ENCODE measurements around the gene CD99L2. TPM values are rescaled to one million over a fixed set of nuclear protein-coding genes. Genes with fewer than 3 reads are reported as not detected.

CD99L2 gene
- total RNA-seq, 1 experiment from 2014 or later: 7.2 TPM

- DNase-seq: peak; percentile 72 to 82
- Histone ChIP-seq H3K36me3 (no peaks in the 10 kb centered on the region), H3K27ac (no peak overlapping the region), H3K27me3 (no peaks in the 10 kb centered on the region), H3K4me3 (no peak overlapping the region), H3K4me1 (no peaks in the 10 kb centered on the region), H3K9me3 (replicated peaks) (no peaks in the 10 kb centered on the region)
These were observed 126.1 kb downstream of the CD99L2 start for GRCh38 chrX:150772150-150772970.

GRCh38 chrX:150771116-150771515 lies 127.4 kb downstream of the CD99L2 start:
- Histone ChIP-seq H3K9me3 (replicated peaks) (no peaks in the 10 kb centered on the region), H3K27ac (no peak overlapping the region), H3K4me3 (no peak overlapping the region), H3K36me3 (no peaks in the 10 kb centered on the region), H3K27me3 (no peaks in the 10 kb centered on the region), H3K4me1 (no peaks in the 10 kb centered on the region)
- DNase-seq: no peak

GRCh38 chrX:150770623-150771022 lies 127.8 kb downstream of the CD99L2 start:
- Histone ChIP-seq H3K27ac (no peak overlapping the region), H3K27me3 (no peaks in the 10 kb centered on the region), H3K4me3 (no peak overlapping the region), H3K36me3 (no peaks in the 10 kb centered on the region), H3K4me1 (no peaks in the 10 kb centered on the region), H3K9me3 (replicated peaks) (no peaks in the 10 kb centered on the region)
- no peak for DNase-seq

- H3K4me3 ChIP-seq: no peak overlapping the region
- H3K36me3 ChIP-seq: no peaks in the 10 kb centered on the region
- no peak overlapping the region for H3K27ac ChIP-seq
- no peaks in the 10 kb centered on the region for H3K27me3 ChIP-seq
- H3K4me1 ChIP-seq: no peaks in the 10 kb centered on the region
- DNase-seq: no peak
- no peaks in the 10 kb centered on the region for H3K9me3 ChIP-seq (replicated peaks)
These were observed 129.1 kb downstream of the CD99L2 start for GRCh38 chrX:150769408-150769807.

- H3K4me3 ChIP-seq: no peak overlapping the region
- H3K27ac ChIP-seq: no peak overlapping the region
- H3K36me3 ChIP-seq: no peaks in the 10 kb centered on the region
- DNase-seq: no peak
- no peaks in the 10 kb centered on the region for H3K9me3 ChIP-seq (replicated peaks)
- H3K27me3 ChIP-seq: no peaks in the 10 kb centered on the region
- H3K4me1 ChIP-seq: no peaks in the 10 kb centered on the region
These were observed 129.8 kb downstream of the CD99L2 start for GRCh38 chrX:150768580-150769190.

- no peaks in the 10 kb centered on the region for H3K27me3 ChIP-seq
- no peak for DNase-seq
- H3K4me3 ChIP-seq: no peak overlapping the region
- H3K9me3 ChIP-seq (replicated peaks): no peaks in the 10 kb centered on the region
- no peaks in the 10 kb centered on the region for H3K36me3 ChIP-seq
- no peak overlapping the region for H3K27ac ChIP-seq
- no peaks in the 10 kb centered on the region for H3K4me1 ChIP-seq
These were observed 130.4 kb downstream of the CD99L2 start for GRCh38 chrX:150768132-150768485.

GRCh38 chrX:150767475-150768131 lies 130.9 kb downstream of the CD99L2 start:
- peak; percentile 18 to 19 for DNase-seq
- H3K36me3 ChIP-seq: no peaks in the 10 kb centered on the region

GRCh38 chrX:150767045-150767395 lies 131.4 kb downstream of the CD99L2 start:
- peak in 1 of 2 experiments; percentile 5 for DNase-seq
- Histone ChIP-seq H3K4me3 (no peak overlapping the region), H3K4me1 (no peaks in the 10 kb centered on the region), H3K27me3 (no peaks in the 10 kb centered on the region), H3K27ac (no peak overlapping the region), H3K9me3 (replicated peaks) (no peaks in the 10 kb centered on the region), H3K36me3 (no peaks in the 10 kb centered on the region)

More at GRCh38 chrX:150767475-150768131, 130.9 kb downstream of the CD99L2 start:
- Histone ChIP-seq H3K27me3 (no peaks in the 10 kb centered on the region), H3K4me3 (no peak overlapping the region), H3K27ac (no peak overlapping the region), H3K4me1 (no peaks in the 10 kb centered on the region), H3K9me3 (replicated peaks) (no peaks in the 10 kb centered on the region)

GRCh38 chrX:150766351-150767044 lies 132.0 kb downstream of the CD99L2 start:
- no peak overlapping the region for H3K27ac ChIP-seq
- DNase-seq: no peak
- no peaks in the 10 kb centered on the region for H3K27me3 ChIP-seq
- no peaks in the 10 kb centered on the region for H3K4me1 ChIP-seq
- no peak overlapping the region for H3K4me3 ChIP-seq
- no peaks in the 10 kb centered on the region for H3K9me3 ChIP-seq (replicated peaks)
- H3K36me3 ChIP-seq: no peaks in the 10 kb centered on the region

GRCh38 chrX:150765782-150766350 lies 132.6 kb downstream of the CD99L2 start:
- no peaks in the 10 kb centered on the region for H3K27me3 ChIP-seq
- no peak overlapping the region for H3K4me3 ChIP-seq
- H3K36me3 ChIP-seq: no peaks in the 10 kb centered on the region
- H3K27ac ChIP-seq: no peak overlapping the region
- H3K4me1 ChIP-seq: no peaks in the 10 kb centered on the region
- no peak for DNase-seq
- H3K9me3 ChIP-seq (replicated peaks): no peaks in the 10 kb centered on the region

GRCh38 chrX:150765237-150765636 lies 133.2 kb downstream of the CD99L2 start:
- Histone ChIP-seq H3K4me1 (no peaks in the 10 kb centered on the region), H3K9me3 (replicated peaks) (no peaks in the 10 kb centered on the region), H3K27me3 (no peaks in the 10 kb centered on the region), H3K36me3 (no peaks in the 10 kb centered on the region), H3K4me3 (no peak overlapping the region), H3K27ac (no peak overlapping the region)
- DNase-seq: no peak

GRCh38 chrX:150763810-150764209 lies 134.7 kb downstream of the CD99L2 start:
- H3K9me3 ChIP-seq (replicated peaks): no peaks in the 10 kb centered on the region
- no peak overlapping the region for H3K4me3 ChIP-seq
- DNase-seq: peak; percentile 41 to 49
- H3K36me3 ChIP-seq: no peaks in the 10 kb centered on the region
- no peaks in the 10 kb centered on the region for H3K4me1 ChIP-seq
- H3K27me3 ChIP-seq: no peaks in the 10 kb centered on the region
- H3K27ac ChIP-seq: no peak overlapping the region

- no peaks in the 10 kb centered on the region for H3K9me3 ChIP-seq (replicated peaks)
- H3K27me3 ChIP-seq: no peaks in the 10 kb centered on the region
- H3K4me3 ChIP-seq: no peak overlapping the region
- no peak overlapping the region for H3K27ac ChIP-seq
- DNase-seq: no peak
- H3K36me3 ChIP-seq: no peaks in the 10 kb centered on the region
- no peaks in the 10 kb centered on the region for H3K4me1 ChIP-seq
These were observed 135.1 kb downstream of the CD99L2 start for GRCh38 chrX:150763303-150763797.

- H3K4me3 ChIP-seq: no peak overlapping the region
- no peaks in the 10 kb centered on the region for H3K4me1 ChIP-seq
- H3K9me3 ChIP-seq (replicated peaks): no peaks in the 10 kb centered on the region
- H3K36me3 ChIP-seq: no peaks in the 10 kb centered on the region
- no peak for DNase-seq
- H3K27ac ChIP-seq: no peak overlapping the region
- H3K27me3 ChIP-seq: no peaks in the 10 kb centered on the region
These were observed 136.0 kb downstream of the CD99L2 start for GRCh38 chrX:150762258-150763165.

All from SJCRH30 (cell line).